K562 (cell line): Measurements from ENCODE around the gene GABPB2. TPM values are rescaled to one million over a fixed set of nuclear protein-coding genes. Genes with fewer than 3 reads are reported as not detected.

ENCODE experiments used
- ATAC-seq: fragments of 200-7000 bp; cut with Tn5 transposase; 3 replicates; pipeline ENCODE4 v1.9.1; 2020; ENCODE audit warnings: moderate library complexity
- BruUV-seq: library from RNA; stranded (reverse); fragments of 400-500 nt; replicated peaks from 2 replicates; lab custom pipeline; 2021; lab: Mats Ljungman, UMichigan
- CTCF ChIA-PET: fragments of 300-600 bp; formaldehyde crosslinking; extraction: SDS; loops from one replicate; lab custom pipeline; 2021; ENCODE audit warnings: low intra/inter-chr PET ratio; lab: Yijun Ruan, JAX
- POLR2A ChIA-PET: fragments of 300-600, 350-650 bp; sonication (Branson Sonifier 250); formaldehyde crosslinking; extraction: SDS; loops from one replicate; lab custom pipeline; 2021; ENCODE audit warnings: antibody characterized with exemption, inconsistent platforms; lab: Yijun Ruan, JAX
- DNase-seq, 4 experiments: peaks; one replicate each; pipeline versions ENCODE4 v3.0.0 to v3.0.0-alpha.2; 2011 to 2018; ENCODE audit warnings: low spot score in 3 of 4, mixed read lengths in 3 of 4; ENCODE audit errors: extremely low read depth in 1 of 4
- FAIRE-seq: peaks from 2 replicates; lab custom pipeline; 2011; peaks lifted over from hg19 to GRCh38; lab: Jason Lieb, UNC
- H2AFZ ChIP-seq: 2 replicates; pipeline ENCODE4 v1.6.0; 2011; ENCODE audit warnings: low read depth, low read length, control low read depth, inconsistent platforms
- H3K27ac ChIP-seq: fragments of 200-600 bp; 3 replicates; pipeline ENCODE4 v1.8.0; 2011; ENCODE audit warnings: low read depth, mild to moderate bottlenecking, control low read depth, inconsistent platforms, low read length, moderate library complexity, mixed read lengths; ENCODE audit errors: extremely low read depth
- H3K27me3 ChIP-seq, 2 experiments: fragments of 300-600 bp in 1 of 2; 2 replicates in 1 of 2; 3 replicates in 1 of 2; pipeline versions ENCODE4 v1.6.0 to v1.8.0; 2011; ENCODE audit warnings: inconsistent platforms in 2 of 2, low read length in 2 of 2, mild to moderate bottlenecking in 1 of 2, mixed read lengths in 1 of 2, moderate library complexity in 1 of 2; ENCODE audit not compliant: control insufficient read depth in 2 of 2, insufficient read depth in 2 of 2
- H3K36me3 ChIP-seq: fragments of 300-600 bp; 3 replicates; pipeline ENCODE4 v1.8.0; 2011; ENCODE audit warnings: mild to moderate bottlenecking, low read length, inconsistent platforms; ENCODE audit not compliant: control insufficient read depth, insufficient read depth
- H3K4me1 ChIP-seq, 2 experiments: fragments of 200-600 bp in 1 of 2; replicated peaks in 1 of 2; 2 replicates in 1 of 2; 3 replicates in 1 of 2; pipeline versions ENCODE4 v1.5.1 to v1.8.0; 2011; ENCODE audit warnings: inconsistent platforms in 2 of 2, low read length in 2 of 2, mild to moderate bottlenecking in 1 of 2, mixed read lengths in 1 of 2, moderate library complexity in 1 of 2; ENCODE audit not compliant: control insufficient read depth in 2 of 2, insufficient read depth in 2 of 2
- H3K4me2 ChIP-seq: 2 replicates; pipeline ENCODE4 v1.6.1; 2011; ENCODE audit warnings: low read length, control low read depth, inconsistent platforms, mixed read lengths; ENCODE audit not compliant: insufficient read depth
- H3K4me3 ChIP-seq: fragments of 200-600 bp; sonication (generic), shearing (Covaris generic); 2 replicates; pipeline ENCODE4 v1.5.1; 2016; ENCODE audit warnings: control low read depth, inconsistent platforms
- H3K79me2 ChIP-seq: fragments of 200-600 bp; 3 replicates; pipeline ENCODE4 v1.8.0; 2011; ENCODE audit warnings: low read length, inconsistent platforms; ENCODE audit not compliant: control insufficient read depth, insufficient read depth
- H3K9ac ChIP-seq, 2 experiments: 2 replicates each; pipeline versions ENCODE4 v1.6.0 to v1.6.1; 2011; ENCODE audit warnings: low read depth in 2 of 2, low read length in 2 of 2, control low read depth in 1 of 2, inconsistent platforms in 1 of 2, mild to moderate bottlenecking in 1 of 2, mixed read lengths in 1 of 2; ENCODE audit not compliant: insufficient read depth in 1 of 2
- H3K9me1 ChIP-seq: one replicate; pipeline ENCODE4 v1.6.0; 2011; ENCODE audit warnings: inconsistent platforms, mild to moderate bottlenecking, low read length, moderate library complexity; ENCODE audit not compliant: control insufficient read depth, insufficient read depth
- H3K9me3 ChIP-seq: replicated peaks from 2 replicates; pipeline ENCODE4 v1.5.1; 2011; ENCODE audit warnings: low read depth, low read length, inconsistent platforms; ENCODE audit not compliant: control insufficient read depth, insufficient read depth
- H4K20me1 ChIP-seq: replicated peaks from 2 replicates; pipeline ENCODE4 v1.6.1; 2011; ENCODE audit warnings: low read length, inconsistent platforms, mixed read lengths; ENCODE audit not compliant: control insufficient read depth, insufficient read depth
- BCOR ChIP-seq: fragments of 450-650 bp; IDR thresholded peaks from 2 replicates; pipeline ENCODE4 v1.6.1; 2016
- CTCF ChIP-seq, 3 experiments: IDR thresholded peaks in 2 of 3; conservative IDR thresholded peaks in 1 of 3; 2 replicates each; pipeline ENCODE4 v1.5.1; 2011 to 2012; ENCODE audit warnings: low read length in 3 of 3, mild to moderate bottlenecking in 3 of 3, control low read depth in 2 of 3, improper control_type of control experiment in 1 of 3, inconsistent platforms in 1 of 3, low read depth in 1 of 3, mixed read lengths in 1 of 3, moderate library complexity in 1 of 3; ENCODE audit not compliant: insufficient read depth in 2 of 3
- CTCFL ChIP-seq: IDR thresholded peaks from 2 replicates; pipeline ENCODE4 v1.6.1; 2011; ENCODE audit warnings: borderline replicate concordance, low read depth, mild to moderate bottlenecking, moderate library complexity, low read length; ENCODE audit not compliant: insufficient read depth, poor library complexity, severe bottlenecking
- KLF13 ChIP-seq: fragments of 450-650 bp; IDR thresholded peaks from 2 replicates; pipeline ENCODE4 v1.6.1; 2016; ENCODE audit warnings: missing genetic modification characterization, low read depth, mild to moderate bottlenecking, missing compliant biosample characterization, moderate library complexity, borderline replicate concordance
- RFX1 ChIP-seq: fragments of 450-650 bp; IDR thresholded peaks from 2 replicates; pipeline ENCODE4 v1.6.1; 2016; ENCODE audit warnings: mild to moderate bottlenecking, moderate library complexity
- SP1 ChIP-seq: sonication (generic); formaldehyde crosslinking; IDR thresholded peaks from 2 replicates; pipeline ENCODE4 v1.8.1; 2022; ENCODE audit warnings: mild to moderate bottlenecking, missing genetic modification reagents
- ZFP91 ChIP-seq: sonication (generic); formaldehyde crosslinking; IDR thresholded peaks from 2 replicates; pipeline ENCODE4 v1.8.0; 2022; ENCODE audit warnings: mild to moderate bottlenecking, missing genetic modification reagents
- ZNF41 ChIP-seq: fragments of 250-450 bp; sonication (Bioruptor Pico); conservative IDR thresholded peaks from 2 replicates; pipeline ENCODE4 v1.4.0; 2020; ENCODE audit warnings: mild to moderate bottlenecking
- WGBS: fragments of 100-300 bp; shearing (Covaris generic); methylation state at CpG from one replicate; pipeline ENCODE4 v1.1.6; 2016; ENCODE audit warnings: low coverage, mixed read lengths; ENCODE audit not compliant: insufficient coverage; ENCODE audit errors: missing lambda C conversion rate; 5-methylcytosine and 5-hydroxymethylcytosine counted together
- in situ Hi-C: fragments of 300-500 bp; cut with MboI; formaldehyde crosslinking; loops from 4 replicates; pipeline ENCODE4 v1.15.0; 2018; ENCODE audit warnings: inconsistent platforms, mixed read lengths
- intact Hi-C: fragments of 100-400 bp; cut with micrococcal nuclease; formaldehyde crosslinking; loops from 2 replicates; pipeline ENCODE4 v1.14.2; 2022
- polyA plus RNA-seq, 8 experiments: library from polyadenylated mRNA; depleted of rRNA in 4 of 8; stranded (reverse) in 5 of 8; unstranded in 3 of 8; fragments of >200 nt; fragmentation: Nextera tagmentation in 2 of 8; fragmentation: Illumina TruSeq in 1 of 8; extraction: Ambion mirVana in 2 of 8; extraction: Trizol in 1 of 8; gene quantifications; 2 replicates each; pipeline versions ENCODE4 v1.2.1 to v1.2.3, GENCODE V29; 2011 to 2014; ENCODE audit warnings: inconsistent platforms in 1 of 8, missing spikeins in 1 of 8
- total RNA-seq, 7 experiments: library from RNA; depleted of rRNA in 6 of 7; stranded (reverse); fragments of >200 nt in 6 of 7; fragmentation: Illumina TruSeq in 2 of 7; extraction: Trizol in 2 of 7; gene quantifications; 2 replicates each; pipeline versions ENCODE4 v1.2.1 to v1.2.3, GENCODE V29; 2011 to 2021; ENCODE audit warnings: low replicate concordance in 1 of 7

Gene GABPB2
- total and polyA plus RNA-seq, 9 of the 15 experiments (the other 6 are each of a cell fraction or from before 2014, with no cell fraction given): 2.2 to 13.3 (median 6.1) TPM

- Histone ChIP-seq H3K9ac (no peak overlapping the region), H4K20me1 (no peaks in the 10 kb centered on the region), H3K9me1 (no peaks in the 10 kb centered on the region), H3K36me3 (peaks cover 15% of the 10 kb centered on the region; the same call in 1 of the 3 replicates), H3K9me3 (no peaks in the 10 kb centered on the region), H3K4me2 (no peak overlapping the region), H3K27me3 (no peaks in the 10 kb centered on the region), H2AFZ (no peak overlapping the region), H3K4me3 (no peak overlapping the region), H3K27ac (no peak overlapping the region; the same call in 2 of the 3 replicates), H3K4me1 (peaks cover 20 to 29% of the 10 kb centered on the region in 2 experiments), H3K79me2 (peaks cover 20% of the 10 kb centered on the region)
- ChIA-PET CTCF (interaction anchor here (0.6 kb wide), 1 partner anchor 37 kb away, joined by 6 read pairs; no protein-coding TSS in a partner anchor), POLR2A (interaction anchor here (0.6 to 1.5 kb wide), 5 partner anchors 9 to 668 kb away, joined by 3 to 6 read pairs (median 3); no protein-coding TSS in a partner anchor)
- 31% methylated on average over 13 of the region's 13 CpGs for WGBS
- FAIRE-seq (no peak), DNase-seq (no peak), ATAC-seq (no peak)
- TF ChIP-seq ZNF41 (no peak), RFX1 (no peak), CTCF (IDR thresholded peaks at IDR 0.05 in 2 of 3, conservative IDR thresholded peaks at IDR 0.05 in 1 of 3; ENCODE audit: insufficient read depth in 2 of 3, low read depth in 1 of 3, low read length in 3 of 3) (peak; percentile 34 to 66 (median 52); a peak in 5 of 6 replicates), SP1 (CRISPR knock-in tag) (peak; percentile 26; the same call in 1 of the 2 replicates), ZFP91 (CRISPR knock-in tag) (peak; percentile 70), KLF13 (tag) (peak; percentile 27; the same call in 1 of the 2 replicates), CTCFL (peak; percentile 52), BCOR (0 out of 2 replicates have a peak, but pooled peaks have one; percentile 11)
- in situ Hi-C loops (no loop called here), intact Hi-C loops (loop anchor here (5.0 kb wide), 1 partner anchor 65 kb away; the partner anchor contains the start of genes MINDY1 and PRUNE1)
- no TSS peak for BruUV-seq
Measured at GRCh38 chr1:151072224-151072623, 1.7 kb downstream of the GABPB2 start.
